Raji (cell line): ENCODE results near the gene ZNF423.

Experiments used
- POLR2A ChIP-seq: IDR thresholded peaks from 2 replicates; pipeline ENCODE4 v1.6.1; 2011; ENCODE audit warnings: low read depth, low read length, control low read depth; ENCODE audit not compliant: insufficient read depth

The ZNF423 gene

DNA sequence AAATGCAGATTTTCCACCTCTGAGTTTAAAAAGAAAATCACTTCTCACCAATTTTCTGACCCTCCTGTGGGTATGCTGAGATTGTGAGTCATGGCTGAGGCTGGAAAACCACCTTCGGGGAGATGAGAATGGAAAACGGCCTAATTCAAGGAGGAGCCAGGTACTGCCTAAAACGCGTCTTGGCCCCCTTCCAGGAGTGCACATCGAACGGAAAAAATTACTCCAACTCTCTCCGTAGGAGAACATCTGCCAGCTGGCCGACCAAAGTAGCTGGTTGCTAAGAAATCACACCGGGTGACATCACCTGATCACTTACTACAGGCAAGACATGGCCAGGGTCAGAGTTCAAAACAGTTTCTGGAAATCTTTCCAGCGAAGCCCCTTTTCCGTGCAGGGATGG, 107.6 kb downstream of the ZNF423 start:
- TF ChIP-seq POLR2A: no peak

- no peak for TF ChIP-seq POLR2A
These were observed 108.3 kb downstream of the ZNF423 start for GRCh38 chr16:49747654-49748053.

DNA sequence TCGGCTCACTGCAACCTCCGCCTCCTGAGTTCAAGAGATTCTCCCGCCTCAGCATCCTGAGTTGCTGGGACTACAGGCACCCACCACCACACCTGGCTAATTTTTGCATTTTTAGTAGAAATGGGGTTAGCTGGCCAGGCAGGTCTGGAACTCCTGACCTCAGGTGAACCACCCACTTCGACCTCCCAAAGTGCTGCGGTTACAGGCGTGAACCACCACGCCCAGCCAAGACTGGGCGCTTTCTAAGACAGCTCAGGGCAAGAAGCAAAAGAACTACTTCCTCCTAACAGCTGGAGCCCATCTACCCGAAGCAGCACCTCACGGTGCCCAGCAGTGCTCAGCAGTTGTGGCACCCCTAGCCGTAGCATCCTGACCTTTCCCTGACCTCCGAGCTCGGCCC, 109.4 kb downstream of the ZNF423 start:
- no peak for TF ChIP-seq POLR2A

- no peak for TF ChIP-seq POLR2A
These were observed 110.6 kb downstream of the ZNF423 start for GRCh38 chr16:49745311-49745747.

DNA sequence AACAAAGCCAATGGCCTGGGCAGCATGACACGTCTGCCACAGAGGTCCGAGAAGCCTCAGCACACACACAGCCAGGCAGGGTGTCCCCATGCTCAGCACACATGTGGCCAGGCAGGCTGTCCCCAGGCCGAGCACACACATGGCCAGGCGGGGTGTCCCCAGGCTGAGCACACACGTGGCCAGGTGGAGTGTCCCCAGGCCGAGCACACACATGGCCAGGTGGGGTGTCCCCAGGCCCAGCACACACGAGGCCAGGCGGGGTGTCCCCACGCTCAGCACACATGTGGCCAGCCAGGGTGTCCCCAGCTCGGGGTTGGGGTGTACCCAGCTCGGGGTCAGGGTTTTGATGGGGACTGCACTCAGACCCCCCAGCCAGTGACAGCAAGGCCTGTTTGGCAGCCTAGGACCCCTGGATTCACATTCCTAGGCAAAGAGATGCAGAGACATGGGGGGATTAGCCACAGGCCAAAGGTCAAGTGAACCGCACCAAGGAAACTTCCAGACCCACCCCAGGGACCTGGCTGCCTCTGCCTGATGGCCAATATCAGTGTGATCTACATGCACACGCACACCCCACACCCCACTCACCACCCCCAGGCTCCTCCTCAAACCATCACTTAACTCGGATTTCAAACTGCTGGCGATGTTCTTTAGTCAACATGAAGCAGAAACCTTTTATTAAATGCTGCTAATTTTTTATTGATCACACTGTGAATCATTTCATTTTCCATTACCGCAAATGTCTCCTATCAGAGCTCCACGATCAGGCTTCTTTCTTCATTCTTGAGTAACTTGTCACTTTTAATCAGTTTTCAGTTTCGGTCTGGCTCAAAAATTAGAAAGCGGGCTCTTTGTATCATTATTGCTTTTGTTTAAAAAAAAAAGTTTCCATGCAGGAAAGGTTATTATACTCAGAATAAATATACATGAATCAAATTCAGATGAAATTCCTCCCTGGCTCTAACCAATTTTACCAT, 111.4 kb downstream of the ZNF423 start:
- no peak for TF ChIP-seq POLR2A

DNA sequence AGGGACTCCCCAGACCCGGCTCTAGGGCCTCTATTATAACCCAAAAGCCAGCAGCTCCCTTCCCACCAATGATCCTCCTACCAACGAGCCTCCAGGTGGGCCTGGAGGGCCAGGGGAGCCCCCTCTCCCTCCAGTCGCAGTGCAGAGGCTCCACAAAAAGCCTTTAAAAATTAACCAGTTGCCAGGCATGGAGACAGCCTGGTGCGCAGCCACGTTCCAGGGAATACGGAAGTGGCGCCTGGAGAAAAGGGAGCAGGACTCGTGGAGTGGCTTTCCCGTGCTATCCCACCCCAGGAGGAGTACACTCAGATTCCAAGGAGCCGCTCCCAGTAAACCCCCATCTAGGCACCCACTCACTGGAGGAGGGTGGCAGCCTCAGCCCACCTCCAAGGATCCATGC, 112.3 kb downstream of the ZNF423 start:
- no peak for TF ChIP-seq POLR2A

DNA sequence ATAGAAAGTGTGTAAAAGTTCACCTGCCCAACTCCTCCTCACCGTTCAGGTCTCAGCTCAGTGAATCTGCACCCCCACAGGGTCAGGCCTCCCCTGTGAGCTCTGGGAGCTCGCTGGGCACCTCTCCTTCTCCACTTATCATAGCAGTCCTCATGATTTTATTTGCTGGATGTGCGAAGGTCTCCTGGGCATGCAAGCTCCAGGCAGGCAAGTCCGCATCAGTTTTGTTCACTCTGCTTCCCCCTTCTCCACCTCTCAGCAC, 112.8 kb downstream of the ZNF423 start:
- no peak for TF ChIP-seq POLR2A

- no peak for TF ChIP-seq POLR2A
These were observed 113.3 kb downstream of the ZNF423 start for GRCh38 chr16:49742428-49743202.

GRCh38 chr16:49740256-49740655, 115.7 kb downstream of the ZNF423 start:
- TF ChIP-seq POLR2A: no peak

GRCh38 chr16:49739381-49739780, 116.5 kb downstream of the ZNF423 start:
- no peak for TF ChIP-seq POLR2A

GRCh38 chr16:49738832-49739231, 117.1 kb downstream of the ZNF423 start:
- no peak for TF ChIP-seq POLR2A

- no peak for TF ChIP-seq POLR2A
These were observed 117.9 kb downstream of the ZNF423 start for GRCh38 chr16:49738001-49738400.

DNA sequence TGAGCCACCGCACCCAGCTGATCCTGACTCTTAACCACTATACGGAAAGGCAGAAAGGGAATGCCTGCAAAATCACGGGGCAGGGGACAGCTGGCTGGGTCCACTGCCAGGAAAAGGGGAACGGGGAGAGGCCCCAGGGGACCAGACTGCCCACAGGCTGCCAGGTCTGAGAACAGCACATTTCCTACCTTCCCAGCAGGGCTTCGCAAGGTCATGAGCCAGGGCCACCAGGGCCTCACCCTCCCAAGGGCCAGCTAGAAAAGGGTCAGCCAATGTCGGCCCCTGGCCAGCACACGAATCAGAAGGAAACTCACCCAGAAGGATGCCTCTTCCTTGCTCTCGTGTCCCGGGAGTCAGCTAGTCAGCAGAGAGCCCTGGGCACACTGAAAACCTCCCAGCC, 118.4 kb downstream of the ZNF423 start:
- TF ChIP-seq POLR2A: no peak

GRCh38 chr16:49734331-49734730, 121.6 kb downstream of the ZNF423 start:
- no peak for TF ChIP-seq POLR2A

- TF ChIP-seq POLR2A: no peak
These were observed 122.5 kb downstream of the ZNF423 start for GRCh38 chr16:49733313-49734009.
